Measurements from ENCODE around the gene LOXHD1. TPM values are rescaled to one million over a fixed set of nuclear protein-coding genes. Genes with fewer than 3 reads are reported as not detected.

Gene LOXHD1
- total RNA-seq, 1 experiment from 2014 or later = 0.35 TPM

GRCh38 chr18:46428368-46428767 lies 228.7 kb downstream of the LOXHD1 start:
- H3K4me1 Mint-ChIP-seq = peaks cover 40% of the 10 kb centered on the region
- ATAC-seq (no peak), DNase-seq (ENCODE audit: low spot score) (no peak)
- no peaks in the 10 kb centered on the region for H3K27me3 Mint-ChIP-seq (ENCODE audit: low read depth)
- CTCF ChIA-PET = interaction anchor here (1.1 to 1.2 kb wide), 2 partner anchors 20 to 230 kb away, joined by 3 to 5 read pairs; no protein-coding TSS in a partner anchor
- POLR2A ChIA-PET = no interaction called here
- no peak overlapping the region for H3K27ac Mint-ChIP-seq
- TF ChIP-seq NR3C1 (CRISPR knock-in tag; conservative IDR thresholded peaks at IDR 0.05; ENCODE audit: low read depth) (no peak), KAT7 (CRISPR knock-in tag; IDR thresholded peaks at IDR 0.05; ENCODE audit: borderline replicate concordance) (no peak), GABPB1 (CRISPR knock-in tag; IDR thresholded peaks at IDR 0.05) (no peak), MAX (CRISPR knock-in tag; IDR thresholded peaks at IDR 0.05) (no peak)
- H3K9me3 Mint-ChIP-seq = no peaks in the 10 kb centered on the region
- H3K36me3 Mint-ChIP-seq = no peaks in the 10 kb centered on the region
- H3K4me3 Mint-ChIP-seq = no peak overlapping the region

- no peak overlapping the region for H3K27ac Mint-ChIP-seq
- ChIA-PET CTCF (interaction anchor here (0.9 to 1.2 kb wide), 3 partner anchors 19 to 231 kb away, joined by 3 to 5 read pairs (median 3); no protein-coding TSS in a partner anchor), POLR2A (no interaction called here)
- H3K4me1 Mint-ChIP-seq = peaks cover 40% of the 10 kb centered on the region
- H3K27me3 Mint-ChIP-seq (ENCODE audit: low read depth) = no peaks in the 10 kb centered on the region
- no peak for TF ChIP-seq IRF1 (CRISPR knock-in tag; IDR thresholded peaks at IDR 0.05)
- TF ChIP-seq OVOL2 (CRISPR knock-in tag; IDR thresholded peaks at IDR 0.05; ENCODE audit: borderline replicate concordance) = no peak
- TF ChIP-seq ATF1 (CRISPR knock-in tag; IDR thresholded peaks at IDR 0.05) = no peak
- TF ChIP-seq USF1 (CRISPR knock-in tag; IDR thresholded peaks at IDR 0.05) = no peak
- TF ChIP-seq ZNF232 (CRISPR knock-in tag; IDR thresholded peaks at IDR 0.05) = no peak
- no peak for TF ChIP-seq TEAD1 (CRISPR knock-in tag; IDR thresholded peaks at IDR 0.05)
- TF ChIP-seq MYBL2 (CRISPR knock-in tag; IDR thresholded peaks at IDR 0.05) = no peak
- TF ChIP-seq NFE2L1 (CRISPR knock-in tag; IDR thresholded peaks at IDR 0.05) = no peak
- no peak for TF ChIP-seq ZNF423 (CRISPR knock-in tag; IDR thresholded peaks at IDR 0.05)
- no peak for TF ChIP-seq ZNF425 (CRISPR knock-in tag; conservative IDR thresholded peaks at IDR 0.05)
- no peak for TF ChIP-seq E2F1 (CRISPR knock-in tag; IDR thresholded peaks at IDR 0.05)
- TF ChIP-seq SMAD4 (CRISPR knock-in tag; IDR thresholded peaks at IDR 0.05) = no peak
- no peak for TF ChIP-seq TEAD4 (CRISPR knock-in tag; IDR thresholded peaks at IDR 0.05)
- TF ChIP-seq FOXJ3 (CRISPR knock-in tag; IDR thresholded peaks at IDR 0.05; ENCODE audit: borderline replicate concordance) = no peak
- TF ChIP-seq ATF6 (CRISPR knock-in tag; IDR thresholded peaks at IDR 0.05) = no peak
- no peak for TF ChIP-seq IRF2 (CRISPR knock-in tag; IDR thresholded peaks at IDR 0.05; ENCODE audit: borderline replicate concordance, low read depth)
- TF ChIP-seq ARID4B (CRISPR knock-in tag; IDR thresholded peaks at IDR 0.05; ENCODE audit: borderline replicate concordance) = no peak
- no peak for TF ChIP-seq E2F5 (CRISPR knock-in tag; IDR thresholded peaks at IDR 0.05)
- no peaks in the 10 kb centered on the region for H3K36me3 Mint-ChIP-seq
- DNase-seq (ENCODE audit: low spot score) = no peak
- H3K4me3 Mint-ChIP-seq = no peak overlapping the region
- no peak for ATAC-seq
- no peaks in the 10 kb centered on the region for H3K9me3 Mint-ChIP-seq
These were observed 229.6 kb downstream of the LOXHD1 start for GRCh38 chr18:46427216-46427995.
